RWPE1 (cell line): Measurements from ENCODE around the gene SLC49A4.

Experiments
- CTCF ChIA-PET: fragments of 350-600 bp; sonication (Branson Sonifier 250); formaldehyde crosslinking; extraction: SDS; loops from one replicate; lab custom pipeline; 2021; lab: Yijun Ruan, JAX
- POLR2A ChIA-PET: fragments of 400-600 bp; formaldehyde crosslinking; extraction: SDS; loops from one replicate; lab custom pipeline; 2020; ENCODE audit warnings: antibody characterized with exemption; ENCODE audit not compliant: low non-redundant PET; lab: Yijun Ruan, JAX
- DNase-seq: peaks from one replicate; pipeline ENCODE4 v3.0.0; 2012; ENCODE audit warnings: low spot score
- H3K27ac ChIP-seq: fragments of 450-650 bp; 2 replicates; pipeline ENCODE4 v1.5.1; 2017
- TF ChIP-seq, protein P1 (sequence below): fragments of 450-650 bp; conservative IDR thresholded peaks from 2 replicates; pipeline ENCODE4 v1.5.1; 2017; ENCODE audit warnings: low read depth, mild to moderate bottlenecking

The SLC49A4 gene

DNA sequence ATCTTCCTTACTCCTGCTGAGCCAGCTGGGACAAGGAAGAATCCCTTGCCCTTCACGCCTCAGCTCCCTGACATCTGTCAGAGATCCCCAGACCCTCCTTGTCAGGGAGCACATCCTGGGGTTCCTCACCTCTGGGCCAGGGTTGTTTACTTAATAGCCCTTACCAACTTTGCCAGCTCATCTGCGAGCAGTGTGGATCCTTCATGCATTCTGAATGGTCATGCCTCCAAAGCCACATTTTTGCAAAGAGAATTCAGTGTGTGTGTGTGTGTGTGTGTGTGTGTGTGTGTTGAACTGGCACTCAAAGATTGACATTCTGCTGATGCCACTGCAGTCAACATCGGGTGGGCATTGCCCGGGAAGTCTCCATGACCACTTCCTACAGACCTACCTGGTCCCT is 112.6 kb downstream of the SLC49A4 start:
- DNase-seq, result no peak
- CTCF ChIA-PET, result no interaction called here
- POLR2A ChIA-PET, result no interaction called here
- H3K27ac ChIP-seq, result no peak overlapping the region
- TF ChIP-seq, protein P1, sequence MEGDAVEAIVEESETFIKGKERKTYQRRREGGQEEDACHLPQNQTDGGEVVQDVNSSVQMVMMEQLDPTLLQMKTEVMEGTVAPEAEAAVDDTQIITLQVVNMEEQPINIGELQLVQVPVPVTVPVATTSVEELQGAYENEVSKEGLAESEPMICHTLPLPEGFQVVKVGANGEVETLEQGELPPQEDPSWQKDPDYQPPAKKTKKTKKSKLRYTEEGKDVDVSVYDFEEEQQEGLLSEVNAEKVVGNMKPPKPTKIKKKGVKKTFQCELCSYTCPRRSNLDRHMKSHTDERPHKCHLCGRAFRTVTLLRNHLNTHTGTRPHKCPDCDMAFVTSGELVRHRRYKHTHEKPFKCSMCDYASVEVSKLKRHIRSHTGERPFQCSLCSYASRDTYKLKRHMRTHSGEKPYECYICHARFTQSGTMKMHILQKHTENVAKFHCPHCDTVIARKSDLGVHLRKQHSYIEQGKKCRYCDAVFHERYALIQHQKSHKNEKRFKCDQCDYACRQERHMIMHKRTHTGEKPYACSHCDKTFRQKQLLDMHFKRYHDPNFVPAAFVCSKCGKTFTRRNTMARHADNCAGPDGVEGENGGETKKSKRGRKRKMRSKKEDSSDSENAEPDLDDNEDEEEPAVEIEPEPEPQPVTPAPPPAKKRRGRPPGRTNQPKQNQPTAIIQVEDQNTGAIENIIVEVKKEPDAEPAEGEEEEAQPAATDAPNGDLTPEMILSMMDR, result no peak

- ChIA-PET CTCF (interaction anchor here (0.6 kb wide), 1 partner anchor 8 kb away, joined by 3 read pairs; no protein-coding TSS in a partner anchor), POLR2A (no interaction called here)
- DNase-seq, result no peak
- no peak overlapping the region for H3K27ac ChIP-seq
- TF ChIP-seq, protein P1, result no peak
These were observed 113.4 kb downstream of the SLC49A4 start for GRCh38 chr3:122908251-122908650.

DNA sequence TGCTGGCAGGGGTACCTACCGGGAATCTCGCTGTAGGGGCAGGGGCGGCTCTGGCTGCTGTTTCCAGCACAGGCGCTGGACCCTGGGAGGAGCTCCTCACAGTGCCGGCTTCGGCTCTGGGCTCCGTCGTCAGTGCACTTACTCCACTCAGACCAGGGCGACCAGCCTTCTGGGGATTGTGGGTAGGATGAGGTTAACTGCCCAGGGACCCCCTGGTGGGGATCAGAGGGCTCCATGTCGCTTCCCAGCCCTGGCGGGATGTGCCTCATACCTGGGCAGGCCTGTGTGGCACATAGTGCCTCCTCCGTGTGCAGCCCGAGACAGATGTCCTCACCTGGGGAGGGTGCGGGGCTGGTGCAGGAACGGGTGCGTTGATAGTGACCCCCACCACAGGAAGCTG is 117.0 kb downstream of the SLC49A4 start:
- no peak overlapping the region for H3K27ac ChIP-seq
- DNase-seq, result no peak
- CTCF ChIA-PET, result no interaction called here
- POLR2A ChIA-PET, result no interaction called here
- TF ChIP-seq, protein P1, result no peak

DNA sequence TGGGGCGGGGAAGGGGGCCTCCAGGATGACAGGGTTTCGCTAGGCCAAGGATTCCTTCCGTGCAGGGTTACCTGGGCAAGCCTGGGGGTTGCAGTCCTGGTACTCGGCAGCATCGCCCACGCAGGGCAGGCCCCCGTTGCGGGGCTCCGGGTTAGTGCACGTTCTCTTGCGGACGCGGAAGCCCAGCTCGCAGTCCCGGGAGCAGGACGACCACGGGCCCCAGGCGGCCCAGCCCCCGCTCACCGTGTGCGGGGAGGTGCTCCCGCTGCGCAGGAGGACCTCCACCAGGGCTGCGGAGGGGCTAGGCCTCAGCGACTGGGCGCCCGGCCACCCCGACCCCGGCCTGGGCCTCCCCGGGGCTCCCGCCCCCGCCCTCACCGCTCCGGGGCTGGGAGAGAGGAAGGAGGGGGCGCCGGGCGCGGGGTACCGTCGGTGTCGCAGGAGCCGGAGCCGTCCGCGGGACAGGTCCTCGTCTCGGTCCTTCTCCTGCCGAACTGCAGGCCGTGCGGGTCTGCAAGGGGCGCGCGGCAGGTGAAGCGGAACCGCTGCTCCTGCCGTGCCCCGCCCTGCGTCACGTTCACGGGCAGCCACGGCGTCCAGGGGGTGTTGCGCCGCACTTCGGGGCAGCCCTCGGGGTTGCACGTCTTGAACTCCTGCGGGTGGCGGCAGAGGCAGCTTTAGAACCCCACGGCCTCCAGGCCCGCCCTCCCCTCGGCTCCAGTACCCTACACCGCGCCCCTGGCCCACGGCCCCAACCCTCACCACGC is 118.1 kb downstream of the SLC49A4 start:
- no peak for DNase-seq
- TF ChIP-seq, protein P1, result no peak
- H3K27ac ChIP-seq, result no peak overlapping the region
- ChIA-PET POLR2A (no interaction called here), CTCF (no interaction called here)

GRCh38 chr3:122913539-122914100 is 118.8 kb downstream of the SLC49A4 start:
- POLR2A ChIA-PET, result no interaction called here
- no peak for DNase-seq
- CTCF ChIA-PET, result interaction anchor here (0.6 kb wide), 1 partner anchor 129 kb away, joined by 4 read pairs; no protein-coding TSS in a partner anchor
- no peak overlapping the region for H3K27ac ChIP-seq
- TF ChIP-seq, protein P1, result no peak

GRCh38 chr3:122915300-122916055 is 120.6 kb downstream of the SLC49A4 start:
- CTCF ChIA-PET, result no interaction called here
- TF ChIP-seq, protein P1, result no peak
- no peak overlapping the region for H3K27ac ChIP-seq
- no peak for DNase-seq
- POLR2A ChIA-PET, result no interaction called here
